Measurements from ENCODE around the gene GMPR. TPM values are rescaled to one million over a fixed set of nuclear protein-coding genes. Genes with fewer than 3 reads are reported as not detected.

GMPR gene
- total and polyA plus RNA-seq, 12 donors = 17.0 to 49.1 (median 26.3) TPM

- H3K4me3 ChIP-seq = no peak overlapping the region
- TF ChIP-seq POLR2A (IDR thresholded peaks at IDR 0.05) = no peak
- TF ChIP-seq, protein P1, sequence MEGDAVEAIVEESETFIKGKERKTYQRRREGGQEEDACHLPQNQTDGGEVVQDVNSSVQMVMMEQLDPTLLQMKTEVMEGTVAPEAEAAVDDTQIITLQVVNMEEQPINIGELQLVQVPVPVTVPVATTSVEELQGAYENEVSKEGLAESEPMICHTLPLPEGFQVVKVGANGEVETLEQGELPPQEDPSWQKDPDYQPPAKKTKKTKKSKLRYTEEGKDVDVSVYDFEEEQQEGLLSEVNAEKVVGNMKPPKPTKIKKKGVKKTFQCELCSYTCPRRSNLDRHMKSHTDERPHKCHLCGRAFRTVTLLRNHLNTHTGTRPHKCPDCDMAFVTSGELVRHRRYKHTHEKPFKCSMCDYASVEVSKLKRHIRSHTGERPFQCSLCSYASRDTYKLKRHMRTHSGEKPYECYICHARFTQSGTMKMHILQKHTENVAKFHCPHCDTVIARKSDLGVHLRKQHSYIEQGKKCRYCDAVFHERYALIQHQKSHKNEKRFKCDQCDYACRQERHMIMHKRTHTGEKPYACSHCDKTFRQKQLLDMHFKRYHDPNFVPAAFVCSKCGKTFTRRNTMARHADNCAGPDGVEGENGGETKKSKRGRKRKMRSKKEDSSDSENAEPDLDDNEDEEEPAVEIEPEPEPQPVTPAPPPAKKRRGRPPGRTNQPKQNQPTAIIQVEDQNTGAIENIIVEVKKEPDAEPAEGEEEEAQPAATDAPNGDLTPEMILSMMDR (IDR thresholded peaks at IDR 0.05) = no peak
- H3K4me1 ChIP-seq (replicated peaks in 1 of 2) = peaks cover 5 to 14% of the 10 kb centered on the region in 2 donors
- H3K27me3 ChIP-seq = no peaks in the 10 kb centered on the region
- WGBS, 4 donors = 56 to 69% (median 66%) methylated on average over 6 to 8 of the region's 8 CpGs
- peak in 1 of 7 donors; percentile 33 for DNase-seq
- H3K27ac ChIP-seq = no peak overlapping the region
- intact Hi-C loops (cut with DNase I) = loop anchor here in 1 of 2 donors (10.0 kb wide), 1 partner anchor 162 kb away; no protein-coding TSS in a partner anchor
- H3K36me3 ChIP-seq (replicated peaks in 1 of 2) = no peaks in the 10 kb centered on the region
- H3K9me3 ChIP-seq (replicated peaks in 1 of 3) = no peaks in the 10 kb centered on the region
Observed at GRCh38 chr6:16243055-16243454, 4.7 kb downstream of the GMPR start.

GRCh38 chr6:16243664-16244063 is 5.3 kb downstream of the GMPR start:
- H3K27me3 ChIP-seq = no peaks in the 10 kb centered on the region
- H3K4me1 ChIP-seq (replicated peaks in 1 of 2) = peaks cover 5 to 14% of the 10 kb centered on the region in 2 donors
- no peak overlapping the region for H3K27ac ChIP-seq
- intact Hi-C loops (cut with DNase I) = loop anchor here in 1 of 2 donors (10.0 kb wide), 1 partner anchor 161 kb away; no protein-coding TSS in a partner anchor
- no peak for DNase-seq
- no peaks in the 10 kb centered on the region for H3K36me3 ChIP-seq (replicated peaks in 1 of 2)
- TF ChIP-seq, protein P1 (IDR thresholded peaks at IDR 0.05) = no peak
- TF ChIP-seq POLR2A (IDR thresholded peaks at IDR 0.05) = no peak
- 91 to 96% (median 92%) methylated on average over 5 of the region's 5 CpGs for WGBS, 4 donors
- no peaks in the 10 kb centered on the region for H3K9me3 ChIP-seq (replicated peaks in 1 of 3)
- H3K4me3 ChIP-seq = no peak overlapping the region

DNA sequence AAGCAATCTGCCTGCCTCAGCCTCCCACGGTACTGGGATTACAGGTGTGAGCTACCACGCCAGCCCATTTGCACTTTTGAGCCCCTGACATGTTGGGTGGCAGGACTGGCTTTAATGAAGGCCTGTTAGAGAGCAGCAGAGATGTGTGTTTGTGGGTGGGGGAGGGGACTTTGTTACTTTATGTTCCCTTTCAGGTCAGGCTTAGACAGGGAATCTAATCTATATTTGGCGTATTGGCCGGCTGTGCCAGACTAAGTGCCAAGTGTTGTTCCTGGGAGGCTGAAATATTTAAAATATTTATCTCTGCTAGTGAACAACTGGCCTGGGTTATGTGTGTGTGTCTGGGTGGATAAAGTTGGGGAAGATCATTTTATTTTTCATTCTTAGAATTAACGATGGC is 6.1 kb downstream of the GMPR start:
- no peaks in the 10 kb centered on the region for H3K27me3 ChIP-seq
- no peak overlapping the region for H3K4me3 ChIP-seq
- 82 to 97% (median 85%) methylated on average over 4 to 5 of the region's 5 CpGs for WGBS, 4 donors
- no peak overlapping the region for H3K27ac ChIP-seq
- peaks cover 5 to 13% of the 10 kb centered on the region in 2 donors for H3K4me1 ChIP-seq (replicated peaks in 1 of 2)
- TF ChIP-seq, protein P1 (IDR thresholded peaks at IDR 0.05) = no peak
- TF ChIP-seq POLR2A (IDR thresholded peaks at IDR 0.05) = no peak
- intact Hi-C loops (cut with DNase I) = loop anchor here in 1 of 2 donors (10.0 kb wide), 1 partner anchor 160 kb away; no protein-coding TSS in a partner anchor
- DNase-seq = no peak
- H3K36me3 ChIP-seq (replicated peaks in 1 of 2) = no peaks in the 10 kb centered on the region
- no peaks in the 10 kb centered on the region for H3K9me3 ChIP-seq (replicated peaks in 1 of 3)

- 81 to 85% (median 82%) methylated on average over 10 of the region's 10 CpGs for WGBS, 4 donors
Observed at GRCh38 chr6:16244869-16245451, 6.6 kb downstream of the GMPR start.

More at GRCh38 chr6:16244869-16245451, 6.6 kb downstream of the GMPR start:
- no peaks in the 10 kb centered on the region for H3K27me3 ChIP-seq
- H3K4me1 ChIP-seq (replicated peaks in 1 of 2) = peaks cover 4 to 8% of the 10 kb centered on the region in 2 donors
- no peaks in the 10 kb centered on the region for H3K9me3 ChIP-seq (replicated peaks in 1 of 3)
- no peak for DNase-seq
- no peak overlapping the region for H3K4me3 ChIP-seq
- no peak for TF ChIP-seq POLR2A (IDR thresholded peaks at IDR 0.05)
- TF ChIP-seq, protein P1 (IDR thresholded peaks at IDR 0.05) = no peak
- H3K27ac ChIP-seq = no peak overlapping the region
- intact Hi-C loops (cut with DNase I) = loop anchor here in 1 of 2 donors (10.0 kb wide), 1 partner anchor 160 kb away; no protein-coding TSS in a partner anchor
- no peaks in the 10 kb centered on the region for H3K36me3 ChIP-seq (replicated peaks in 1 of 2)

Measured in adrenal gland (tissue), 12 donors.